ENCODE measurements around the gene CEMIP.
"Not testable (repeated sequence)": the region's sequence is repeated elsewhere in the genome, so short reads cannot be mapped to it uniquely, and the experiment has no call there.

The CEMIP gene

GRCh38 chr15:80761754-80762153 lies 17.4 kb upstream of the CEMIP start:
- DNase-seq (ENCODE audit: low read depth): no peak

- DNase-seq (ENCODE audit: low read depth): not testable (repeated sequence)
Observed at GRCh38 chr15:80763235-80763634, 15.9 kb upstream of the CEMIP start.

GRCh38 chr15:80764535-80764934 lies 14.6 kb upstream of the CEMIP start:
- no peak for DNase-seq (ENCODE audit: low read depth)

- DNase-seq (ENCODE audit: low read depth): no peak
Observed at GRCh38 chr15:80766275-80766674, 12.9 kb upstream of the CEMIP start.

GRCh38 chr15:80768158-80768557 lies 11.0 kb upstream of the CEMIP start:
- no peak for DNase-seq (ENCODE audit: low read depth)

GRCh38 chr15:80769153-80769828 lies 9.9 kb upstream of the CEMIP start:
- DNase-seq (ENCODE audit: low read depth): no peak

GRCh38 chr15:80769829-80770705 lies 9.1 kb upstream of the CEMIP start:
- DNase-seq (ENCODE audit: low read depth): no peak

GRCh38 chr15:80773122-80773551 lies 6.0 kb upstream of the CEMIP start:
- DNase-seq (ENCODE audit: low read depth): peak; percentile 55

GRCh38 chr15:80773792-80774352 lies 5.3 kb upstream of the CEMIP start:
- DNase-seq (ENCODE audit: low read depth): no peak

- no peak for DNase-seq (ENCODE audit: low read depth)
Observed at GRCh38 chr15:80774486-80774885, 4.7 kb upstream of the CEMIP start.

- no peak for DNase-seq (ENCODE audit: low read depth)
Observed at GRCh38 chr15:80775338-80775737, 3.8 kb upstream of the CEMIP start.

- no peak for DNase-seq (ENCODE audit: low read depth)
Observed at GRCh38 chr15:80776420-80777045, 2.6 kb upstream of the CEMIP start.

- DNase-seq (ENCODE audit: low read depth): peak; percentile 84
Observed at GRCh38 chr15:80777137-80777536, 2.0 kb upstream of the CEMIP start.

- DNase-seq (ENCODE audit: low read depth): no peak
Observed at GRCh38 chr15:80777826-80778620, 1.1 kb upstream of the CEMIP start.

- no peak for DNase-seq (ENCODE audit: low read depth)
Observed at GRCh38 chr15:80778621-80778963, 578 bp upstream of the CEMIP start.

GRCh38 chr15:80779658-80780415 lies 667 bp downstream of the CEMIP start:
- no peak for DNase-seq (ENCODE audit: low read depth)

GRCh38 chr15:80780416-80781221 lies 1.4 kb downstream of the CEMIP start:
- no peak for DNase-seq (ENCODE audit: low read depth)

GRCh38 chr15:80783260-80783659 lies 4.1 kb downstream of the CEMIP start:
- no peak for DNase-seq (ENCODE audit: low read depth)

- no peak for DNase-seq (ENCODE audit: low read depth)
Observed at GRCh38 chr15:80785335-80785734, 6.2 kb downstream of the CEMIP start.

GRCh38 chr15:80785811-80786354 lies 6.7 kb downstream of the CEMIP start:
- DNase-seq (ENCODE audit: low read depth): no peak
